KMS-11 (cell line): ENCODE results near the gene MSANTD3.
"Not testable (repeated sequence)": the region's sequence is repeated elsewhere in the genome, so short reads cannot be mapped to it uniquely, and the experiment has no call there.

Experiments
- H2AFZ ChIP-seq: fragments of 200-600 bp; sonication (generic); 2 replicates; pipeline ENCODE4 v1.6.1; 2016; ENCODE audit warnings: antibody characterized with exemption, mixed run types, low read depth
- H3K27ac ChIP-seq: fragments of 200-600 bp; sonication (generic); 2 replicates; pipeline ENCODE4 v1.6.1; 2016; ENCODE audit warnings: mild to moderate bottlenecking, mixed run types
- H3K27me3 ChIP-seq: fragments of 200-600 bp; sonication (generic); 2 replicates; pipeline ENCODE4 v1.6.1; 2017; ENCODE audit warnings: mild to moderate bottlenecking, low read depth, mixed run types, moderate library complexity; ENCODE audit not compliant: insufficient read depth
- H3K36me3 ChIP-seq: fragments of 200-600 bp; sonication (generic); 2 replicates; pipeline ENCODE4 v1.6.1; 2017; ENCODE audit warnings: mild to moderate bottlenecking, mixed run types; ENCODE audit not compliant: insufficient read depth
- H3K4me1 ChIP-seq: fragments of 200-600 bp; sonication (generic); 2 replicates; pipeline ENCODE4 v1.6.1; 2016; ENCODE audit warnings: mild to moderate bottlenecking, low read depth, mixed run types; ENCODE audit not compliant: poor library complexity, severe bottlenecking
- H3K4me2 ChIP-seq: fragments of 200-600 bp; sonication (generic); 2 replicates; pipeline ENCODE4 v1.7.0; 2016; ENCODE audit warnings: mild to moderate bottlenecking, mixed run types
- H3K4me3 ChIP-seq: fragments of 200-600 bp; sonication (generic); IDR thresholded peaks from 2 replicates; pipeline ENCODE4 v1.6.1; 2017; ENCODE audit warnings: low read depth, low read length, mixed read lengths; ENCODE audit not compliant: insufficient read depth
- H3K79me2 ChIP-seq: fragments of 200-600 bp; sonication (generic); 2 replicates; pipeline ENCODE4 v1.6.1; 2016; ENCODE audit warnings: low read depth, mixed run types; ENCODE audit not compliant: insufficient read depth
- H3K9ac ChIP-seq: fragments of 200-600 bp; sonication (generic); 2 replicates; pipeline ENCODE4 v1.6.1; 2016; ENCODE audit warnings: mild to moderate bottlenecking, mixed run types
- H4K20me1 ChIP-seq: fragments of 200-600 bp; sonication (generic); 2 replicates; pipeline ENCODE4 v1.6.1; 2016; ENCODE audit warnings: mild to moderate bottlenecking, mixed run types; ENCODE audit not compliant: insufficient read depth
- TF ChIP-seq, protein P1 (sequence below): fragments of 200-600 bp; sonication (generic); conservative IDR thresholded peaks from 2 replicates; pipeline ENCODE4 v1.6.1; 2017; ENCODE audit warnings: low read depth, mild to moderate bottlenecking, antibody characterized with exemption, low read length, moderate library complexity, mixed read lengths

The MSANTD3 gene

DNA sequence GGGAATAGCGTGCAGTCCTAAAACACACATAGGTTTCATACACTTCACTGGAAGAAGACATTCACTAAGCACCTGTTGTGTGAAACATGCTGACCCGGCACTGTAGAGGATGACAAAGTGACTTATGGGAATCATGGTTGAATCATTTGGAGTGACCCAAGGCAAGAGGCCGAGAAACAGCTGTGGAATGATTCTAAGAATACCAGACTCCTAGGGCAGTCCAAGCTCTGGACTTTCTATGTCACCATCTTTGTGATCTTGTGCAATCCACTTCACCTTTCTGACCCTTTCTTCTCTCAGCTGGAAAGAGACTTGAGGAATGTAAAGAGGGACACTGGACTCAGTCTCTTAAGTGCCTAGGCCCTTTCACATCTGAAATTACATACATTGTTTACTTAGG, 13.1 kb downstream of the MSANTD3 start:
- no peaks in the 10 kb centered on the region for H4K20me1 ChIP-seq
- no peak overlapping the region for H3K4me2 ChIP-seq
- no peak overlapping the region for H3K27ac ChIP-seq
- no peaks in the 10 kb centered on the region for H3K4me1 ChIP-seq
- H3K36me3 ChIP-seq, result no peaks in the 10 kb centered on the region
- no peak overlapping the region for H3K4me3 ChIP-seq
- TF ChIP-seq, protein P1, sequence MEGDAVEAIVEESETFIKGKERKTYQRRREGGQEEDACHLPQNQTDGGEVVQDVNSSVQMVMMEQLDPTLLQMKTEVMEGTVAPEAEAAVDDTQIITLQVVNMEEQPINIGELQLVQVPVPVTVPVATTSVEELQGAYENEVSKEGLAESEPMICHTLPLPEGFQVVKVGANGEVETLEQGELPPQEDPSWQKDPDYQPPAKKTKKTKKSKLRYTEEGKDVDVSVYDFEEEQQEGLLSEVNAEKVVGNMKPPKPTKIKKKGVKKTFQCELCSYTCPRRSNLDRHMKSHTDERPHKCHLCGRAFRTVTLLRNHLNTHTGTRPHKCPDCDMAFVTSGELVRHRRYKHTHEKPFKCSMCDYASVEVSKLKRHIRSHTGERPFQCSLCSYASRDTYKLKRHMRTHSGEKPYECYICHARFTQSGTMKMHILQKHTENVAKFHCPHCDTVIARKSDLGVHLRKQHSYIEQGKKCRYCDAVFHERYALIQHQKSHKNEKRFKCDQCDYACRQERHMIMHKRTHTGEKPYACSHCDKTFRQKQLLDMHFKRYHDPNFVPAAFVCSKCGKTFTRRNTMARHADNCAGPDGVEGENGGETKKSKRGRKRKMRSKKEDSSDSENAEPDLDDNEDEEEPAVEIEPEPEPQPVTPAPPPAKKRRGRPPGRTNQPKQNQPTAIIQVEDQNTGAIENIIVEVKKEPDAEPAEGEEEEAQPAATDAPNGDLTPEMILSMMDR, result no peak
- H3K27me3 ChIP-seq, result no peaks in the 10 kb centered on the region
- no peak overlapping the region for H2AFZ ChIP-seq
- H3K79me2 ChIP-seq, result peaks cover 5% of the 10 kb centered on the region; the same call in 1 of the 2 replicates
- no peak overlapping the region for H3K9ac ChIP-seq

DNA sequence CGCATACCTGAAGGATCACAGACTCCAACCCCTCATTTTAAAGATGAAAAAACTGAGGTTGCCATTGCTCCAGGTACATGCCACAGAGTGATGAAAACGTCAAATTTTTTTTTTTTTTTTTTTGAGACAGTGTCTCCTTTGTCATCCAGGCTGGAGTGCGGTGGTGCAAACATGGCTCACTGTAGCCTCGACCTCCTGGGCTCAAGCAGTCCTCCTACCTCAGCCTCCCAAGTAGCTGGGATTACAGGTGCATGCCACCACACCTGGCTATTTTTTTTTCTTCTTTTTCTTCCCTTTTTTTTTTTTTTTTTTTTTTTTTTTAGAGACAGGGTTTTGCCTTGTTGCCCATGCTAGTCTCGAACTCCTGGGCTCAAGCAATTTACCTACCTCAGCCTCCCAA, 13.5 kb downstream of the MSANTD3 start:
- H3K4me1 ChIP-seq, H2AFZ ChIP-seq, H3K27me3 ChIP-seq, H3K4me3 ChIP-seq, H3K36me3 ChIP-seq, H3K4me2 ChIP-seq, H3K27ac ChIP-seq, H3K9ac ChIP-seq, H4K20me1 ChIP-seq, H3K79me2 ChIP-seq: not testable (repeated sequence)

DNA sequence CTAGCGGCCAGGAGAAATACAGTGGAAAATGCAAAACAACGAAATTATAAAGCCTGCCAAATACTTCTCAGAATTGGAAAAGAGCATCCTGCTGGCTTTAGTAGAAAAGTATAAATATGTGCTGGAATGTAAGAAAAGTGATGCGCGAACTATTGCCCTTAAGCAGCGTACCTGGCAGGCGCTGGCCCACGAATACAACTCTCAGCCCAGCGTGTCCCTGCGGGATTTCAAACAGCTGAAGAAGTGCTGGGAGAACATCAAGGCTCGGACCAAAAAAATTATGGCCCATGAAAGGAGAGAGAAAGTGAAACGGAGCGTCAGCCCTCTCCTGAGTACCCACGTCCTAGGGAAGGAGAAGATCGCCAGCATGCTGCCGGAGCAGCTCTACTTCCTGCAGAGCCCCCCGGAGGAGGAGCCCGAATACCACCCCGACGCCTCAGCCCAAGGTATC, 15.0 kb downstream of the MSANTD3 start:
- no peaks in the 10 kb centered on the region for H3K36me3 ChIP-seq
- TF ChIP-seq, protein P1, result no peak
- no peaks in the 10 kb centered on the region for H4K20me1 ChIP-seq
- no peak overlapping the region for H2AFZ ChIP-seq
- no peak overlapping the region for H3K4me3 ChIP-seq
- no peak overlapping the region for H3K4me2 ChIP-seq
- no peaks in the 10 kb centered on the region for H3K4me1 ChIP-seq
- no peak overlapping the region for H3K27ac ChIP-seq
- H3K9ac ChIP-seq, result no peak overlapping the region
- no peaks in the 10 kb centered on the region for H3K27me3 ChIP-seq
- H3K79me2 ChIP-seq, result peaks cover 5% of the 10 kb centered on the region; the same call in 1 of the 2 replicates

DNA sequence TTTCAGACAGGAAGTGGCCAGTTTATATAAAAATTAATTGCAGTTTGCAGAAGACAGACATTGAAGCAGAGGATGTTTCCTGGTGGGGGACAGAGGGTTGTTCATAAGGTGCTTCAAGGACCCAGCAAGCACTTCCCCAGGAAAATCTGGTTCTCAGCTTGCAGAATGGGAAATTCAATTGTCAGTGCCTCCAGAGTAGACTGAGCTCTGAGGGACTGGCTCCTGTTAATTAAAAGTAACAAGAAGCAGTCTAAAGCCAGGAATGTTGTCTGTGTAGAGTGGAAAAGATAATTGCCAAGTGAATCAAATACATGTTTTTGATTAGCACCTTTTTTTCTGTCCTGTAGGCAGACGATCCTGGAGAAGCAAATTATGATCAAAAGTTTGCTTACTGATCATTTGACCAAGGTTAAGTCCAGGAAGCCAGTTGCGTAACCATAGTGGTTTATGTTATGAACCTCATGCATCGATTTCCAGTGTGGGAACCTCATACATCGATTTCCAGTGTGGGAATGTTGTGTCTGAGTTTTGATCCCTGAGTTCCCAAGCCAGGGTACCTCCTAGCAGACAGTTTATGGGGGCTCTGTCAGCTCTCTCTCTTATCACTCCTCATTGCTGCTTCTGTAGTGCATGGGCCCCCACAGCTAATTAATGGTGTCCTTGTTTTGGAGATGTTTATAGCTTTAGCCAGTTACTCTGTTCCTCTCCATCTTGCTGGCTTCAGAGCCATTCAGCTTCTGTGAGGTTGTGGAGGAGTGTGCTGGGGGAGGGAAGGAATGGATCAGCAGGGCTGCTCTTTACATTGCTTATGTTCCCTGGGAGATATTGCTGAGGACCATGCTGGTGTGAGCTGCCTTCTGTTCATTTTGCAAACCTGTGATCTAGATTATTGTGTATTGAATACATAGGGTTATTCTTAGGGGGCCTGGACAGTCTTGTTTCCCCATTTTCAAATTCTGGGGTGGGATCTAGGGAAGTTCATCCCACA, 17.1 kb downstream of the MSANTD3 start:
- peaks cover 5% of the 10 kb centered on the region; the same call in 1 of the 2 replicates for H3K79me2 ChIP-seq
- H3K36me3 ChIP-seq, result no peaks in the 10 kb centered on the region
- no peaks in the 10 kb centered on the region for H3K27me3 ChIP-seq
- H3K9ac ChIP-seq, result no peak overlapping the region
- H3K4me2 ChIP-seq, result no peak overlapping the region
- H4K20me1 ChIP-seq, result no peaks in the 10 kb centered on the region
- TF ChIP-seq, protein P1, result no peak
- H2AFZ ChIP-seq, result no peak overlapping the region
- H3K4me1 ChIP-seq, result peaks cover 18% of the 10 kb centered on the region
- no peak overlapping the region for H3K4me3 ChIP-seq
- no peak overlapping the region for H3K27ac ChIP-seq
